Spinal cord (tissue), 10 donors: ENCODE results near the gene CHCHD10. TPM values are rescaled to one million over a fixed set of nuclear protein-coding genes. Genes with fewer than 3 reads are reported as not detected.

Experiments used
- DNase-seq, 6 donors: peaks; one replicate each; pipeline versions ENCODE4 v3.0.0 to v3.0.0-alpha.2; 2013 to 2015; ENCODE audit warnings: low spot score in 6 of 6, low read depth in 4 of 6
- H3K27ac ChIP-seq: one replicate; pipeline ENCODE4 v1.5.1; 2013; ENCODE audit warnings: low read depth, low read length, control low read depth
- H3K27me3 ChIP-seq: one replicate; pipeline ENCODE4 v1.6.1; 2013; ENCODE audit warnings: low read length; ENCODE audit not compliant: control insufficient read depth, insufficient read depth
- H3K36me3 ChIP-seq: one replicate; pipeline ENCODE4 v1.6.1; 2013; ENCODE audit warnings: low read length; ENCODE audit not compliant: control insufficient read depth, insufficient read depth
- H3K4me1 ChIP-seq: one replicate; pipeline ENCODE4 v1.6.1; 2013; ENCODE audit warnings: low read length; ENCODE audit not compliant: control insufficient read depth, insufficient read depth
- H3K4me3 ChIP-seq: one replicate; pipeline ENCODE4 v1.5.1; 2013; ENCODE audit warnings: low read depth, low read length, control low read depth
- H3K9me3 ChIP-seq: one replicate; pipeline ENCODE4 v1.6.1; 2013; ENCODE audit warnings: low read length; ENCODE audit not compliant: control insufficient read depth, insufficient read depth
- whole genome bisulfite sequencing: methylation state at CpG from one replicate; pipeline ENCODE4 v1.1.5; 2013; ENCODE audit warnings: missing lambda C conversion rate; ENCODE audit not compliant: insufficient coverage; 5-methylcytosine and 5-hydroxymethylcytosine counted together
- polyA plus RNA-seq, 2 donors: library from polyadenylated mRNA; unstranded; fragments of 120-200 nt; gene quantifications; one replicate each; pipeline ENCODE4 v1.2.1, GENCODE V29; 2013; ENCODE audit not compliant: insufficient read length in 2 of 2
- total RNA-seq, 2 donors: library from RNA; depleted of rRNA in 1 of 2; stranded (reverse); fragments of 120-200 nt in 1 of 2; fragments of >200 nt in 1 of 2; gene quantifications; one replicate each; pipeline versions ENCODE4 v1.2.3 to v1.2.4, GENCODE V29; 2013 to 2014
- donor health status: healthy.

Gene CHCHD10
- total and polyA plus RNA-seq, 4 donors: 10.6 to 97.3 (median 65.9) TPM

DNA sequence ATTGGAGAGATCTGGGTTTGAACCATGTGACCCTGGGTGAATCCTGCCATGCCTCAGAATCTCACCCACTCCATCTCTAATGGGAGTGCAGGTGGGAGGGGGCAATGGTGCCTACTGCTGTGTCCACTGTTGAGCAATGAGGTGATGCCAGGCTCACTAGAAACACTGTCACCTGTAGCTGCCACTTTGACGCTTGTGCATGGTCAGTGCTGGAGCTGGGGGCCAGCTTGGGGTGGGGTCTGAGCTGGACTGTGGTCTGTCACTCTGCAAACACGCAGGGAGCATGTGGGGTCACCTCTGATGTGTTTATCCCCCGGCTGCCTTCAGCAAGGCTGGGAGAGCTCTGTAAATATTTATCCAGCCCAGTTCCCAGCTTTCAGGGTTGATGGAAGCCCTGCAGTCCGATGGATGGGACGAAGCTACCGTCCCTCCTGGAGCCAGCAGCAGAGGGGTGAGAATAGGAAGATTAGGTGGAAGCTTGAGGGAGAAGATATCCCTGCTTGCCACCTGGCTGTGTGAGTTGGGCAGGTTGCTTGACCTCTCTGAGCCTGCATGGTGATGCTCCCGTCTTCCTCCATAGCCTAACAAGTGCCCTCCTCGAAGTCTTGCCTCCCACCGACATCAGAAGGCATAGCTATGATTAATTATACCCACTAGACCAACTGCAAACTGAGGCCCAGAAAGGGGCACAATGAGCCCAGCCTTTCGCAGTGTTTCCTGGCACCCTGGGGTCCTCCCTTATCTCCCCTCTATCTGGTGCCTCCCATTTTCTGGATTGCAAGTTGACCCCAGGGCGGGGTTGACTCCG, 6.5 kb upstream of the CHCHD10 start:
- Histone ChIP-seq H3K4me3 (no peak overlapping the region), H3K36me3 (peaks cover 3% of the 10 kb centered on the region), H3K27me3 (no peaks in the 10 kb centered on the region), H3K9me3 (no peaks in the 10 kb centered on the region), H3K27ac (no peak overlapping the region), H3K4me1 (peaks cover 35% of the 10 kb centered on the region)
- DNase-seq: no peak
- WGBS: 68% methylated on average over 12 of the region's 12 CpGs

DNA sequence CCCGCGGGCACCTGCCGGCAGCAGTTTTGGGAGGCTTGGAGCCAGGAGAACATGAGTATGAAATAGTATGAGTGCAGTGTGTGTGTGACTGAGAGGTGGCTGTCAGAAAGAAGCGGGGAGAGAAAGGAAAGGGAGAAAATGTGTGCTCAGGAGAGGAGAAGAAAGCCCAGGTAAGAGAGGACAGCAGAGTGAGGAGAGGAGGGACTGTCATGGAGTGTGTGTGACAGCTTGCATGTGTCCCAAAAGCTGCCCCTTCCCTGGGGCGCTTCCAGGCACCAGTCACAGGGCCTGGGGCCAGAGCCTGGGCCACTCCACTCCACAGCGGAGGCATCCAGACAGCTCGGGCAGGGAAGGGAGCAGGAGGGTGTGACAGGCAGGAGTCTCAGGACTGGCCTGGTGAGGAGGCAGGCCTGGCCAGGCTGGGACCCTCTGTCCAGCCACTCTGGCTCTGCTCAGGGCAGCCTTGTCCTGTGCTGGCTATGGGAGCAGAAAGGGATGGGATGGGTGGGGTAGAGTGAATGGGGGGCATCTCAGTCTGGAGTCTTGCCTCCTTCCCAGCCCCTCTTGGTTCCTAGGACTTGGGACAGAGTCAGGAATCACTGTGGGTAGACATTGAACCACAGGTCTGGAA, 5.8 kb upstream of the CHCHD10 start:
- Histone ChIP-seq H3K27me3 (no peaks in the 10 kb centered on the region), H3K4me1 (peaks cover 42% of the 10 kb centered on the region), H3K36me3 (no peaks in the 10 kb centered on the region), H3K9me3 (no peaks in the 10 kb centered on the region), H3K4me3 (peak overlapping the region; percentile 37), H3K27ac (no peak overlapping the region)
- WGBS: 54% methylated on average over 7 of the region's 7 CpGs
- no peak for DNase-seq

DNA sequence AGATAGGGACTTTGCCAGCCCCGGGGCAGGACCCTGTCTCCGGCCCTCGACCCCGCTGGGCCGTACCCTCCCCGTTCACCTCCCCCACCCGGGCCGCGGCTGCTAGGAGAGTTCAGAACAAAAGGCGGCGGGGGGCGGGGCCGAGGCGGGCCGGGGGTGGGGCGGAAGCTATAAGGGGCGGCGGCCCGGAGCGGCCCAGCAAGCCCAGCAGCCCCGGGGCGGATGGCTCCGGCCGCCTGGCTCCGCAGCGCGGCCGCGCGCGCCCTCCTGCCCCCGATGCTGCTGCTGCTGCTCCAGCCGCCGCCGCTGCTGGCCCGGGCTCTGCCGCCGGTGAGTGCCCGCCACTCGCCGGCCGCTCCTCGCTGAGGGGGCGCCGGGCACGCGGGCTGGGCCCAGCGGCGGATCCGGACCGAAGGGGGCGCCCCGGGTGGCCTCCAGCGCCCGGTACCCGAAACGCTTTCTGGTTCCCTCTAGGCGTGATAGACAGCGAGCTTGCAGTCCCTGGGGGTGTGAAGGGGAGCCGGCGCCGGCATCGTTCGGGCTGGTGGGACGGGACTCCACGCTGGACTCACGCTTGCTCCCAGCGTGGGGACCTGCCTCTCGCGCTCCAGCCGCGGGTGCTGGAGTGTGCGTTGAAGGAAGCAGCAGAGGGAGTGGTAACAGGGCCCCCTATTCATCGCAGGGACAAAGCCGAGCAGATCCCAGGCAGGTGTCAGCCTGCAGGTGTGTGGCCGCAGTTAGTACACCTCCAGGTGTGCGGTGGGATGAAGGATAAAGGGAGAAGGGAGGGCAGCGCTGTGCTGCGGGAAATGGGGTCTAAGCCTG, 5.1 kb upstream of the CHCHD10 start, which contains the start of gene MMP11:
MMP11 (plus strand) TSS at position 201 of the 825 bp plus-strand sequence; CDS start at position 223, 22 bp downstream.
- peak within 1 kb of the TSS; percentile 37 for H3K4me3 ChIP-seq
- H3K27me3 ChIP-seq: no peaks in the 10 kb centered on the region
- peaks cover 50% of the 10 kb centered on the region for H3K4me1 ChIP-seq
- DNase-seq: peak in 2 of 6 donors; percentile 71 to 73
- no peak within 1 kb of the TSS for H3K27ac ChIP-seq
- WGBS: 2% methylated on average over 77 of the region's 79 CpGs
- no peaks in the 10 kb centered on the region for H3K9me3 ChIP-seq
- no peaks in the 10 kb centered on the region for H3K36me3 ChIP-seq

DNA sequence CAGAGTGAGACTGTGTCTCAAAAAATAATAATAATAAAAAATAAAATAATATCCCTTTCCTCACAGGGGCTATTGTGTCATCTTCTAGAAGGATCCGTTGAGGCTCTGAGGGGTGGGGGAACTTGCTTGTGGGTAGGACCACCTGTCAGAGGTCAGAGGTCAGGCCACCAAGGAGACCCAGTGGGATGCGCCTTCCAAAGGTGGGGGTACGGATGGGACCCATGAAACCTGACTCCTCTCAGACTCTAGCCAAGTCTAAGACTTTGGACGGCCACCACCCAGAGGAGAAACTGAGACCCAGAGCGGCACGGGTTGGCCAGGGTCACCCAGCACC, 4.5 kb upstream of the CHCHD10 start:
- 22% methylated on average over 6 of the region's 6 CpGs for WGBS
- no peak overlapping the region for H3K27ac ChIP-seq
- peak in 1 of 6 donors; percentile 10 for DNase-seq
- H3K27me3 ChIP-seq: no peaks in the 10 kb centered on the region
- H3K9me3 ChIP-seq: no peaks in the 10 kb centered on the region
- H3K4me1 ChIP-seq: peaks cover 51% of the 10 kb centered on the region
- peak overlapping the region; percentile 26 for H3K4me3 ChIP-seq
- H3K36me3 ChIP-seq: no peaks in the 10 kb centered on the region

DNA sequence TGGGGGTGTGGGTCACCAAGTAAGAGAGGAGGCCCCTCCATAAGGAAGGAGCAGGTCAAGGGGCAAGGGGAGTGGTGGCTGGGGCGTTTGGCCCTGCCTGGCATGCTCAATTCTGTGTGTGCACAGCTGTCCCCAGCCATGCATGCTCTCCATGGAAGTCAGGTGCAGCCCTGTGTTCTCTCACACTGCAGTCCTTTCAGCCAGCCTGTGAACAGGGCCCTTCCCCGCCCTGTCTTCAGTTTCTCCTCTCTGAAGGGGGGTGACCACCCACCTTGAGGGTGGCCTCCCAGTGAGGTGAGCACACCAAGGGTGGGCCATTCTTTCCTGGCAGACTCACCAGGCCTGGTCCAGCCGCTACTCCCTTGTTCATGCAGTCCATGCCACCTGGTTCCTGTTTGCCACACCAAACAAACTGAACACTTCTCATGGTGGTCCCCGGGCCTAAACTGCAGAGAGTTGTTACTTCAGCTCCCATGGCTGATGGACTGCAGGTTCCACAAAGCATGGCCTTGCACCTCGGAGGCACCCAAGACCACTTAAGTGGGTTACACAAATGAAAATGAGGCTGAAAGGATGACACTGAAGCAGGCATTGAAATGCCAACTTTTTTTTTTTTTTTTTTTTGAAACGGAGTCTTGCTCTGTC, 1.7 kb upstream of the CHCHD10 start:
- no peak overlapping the region for H3K4me3 ChIP-seq
- H3K4me1 ChIP-seq: peaks cover 66% of the 10 kb centered on the region
- H3K27ac ChIP-seq: no peak overlapping the region
- peaks cover 18% of the 10 kb centered on the region for H3K36me3 ChIP-seq
- no peak for DNase-seq
- no peaks in the 10 kb centered on the region for H3K9me3 ChIP-seq
- WGBS: 86% methylated on average over 5 of the region's 6 CpGs
- H3K27me3 ChIP-seq: no peaks in the 10 kb centered on the region

DNA sequence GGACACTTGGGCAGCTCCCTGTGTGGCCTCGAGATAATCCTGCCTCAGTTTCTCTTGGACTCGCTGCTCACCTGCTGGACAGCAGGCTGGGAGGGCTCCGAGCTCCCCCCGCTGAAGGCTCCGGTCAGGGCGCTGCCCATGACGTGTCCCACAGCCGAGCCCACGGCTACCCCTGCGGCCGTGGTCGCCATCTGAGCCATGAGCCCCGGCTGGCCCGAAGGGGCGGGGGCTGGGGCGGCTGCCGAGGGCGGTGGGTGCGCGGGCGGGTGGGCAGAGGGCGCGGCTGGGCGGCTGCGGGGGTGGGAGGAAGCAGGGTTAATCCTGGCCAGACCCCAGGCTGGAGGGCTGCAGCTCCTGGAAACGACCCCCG, 484 bp downstream of the CHCHD10 start:
- no peak for DNase-seq
- WGBS: 12% methylated on average over 10 of the region's 27 CpGs
- Histone ChIP-seq H3K36me3 (peaks cover 28% of the 10 kb centered on the region), H3K27me3 (no peaks in the 10 kb centered on the region), H3K4me3 (peak overlapping the region; percentile 74), H3K27ac (peak overlapping the region; percentile 80), H3K9me3 (no peaks in the 10 kb centered on the region), H3K4me1 (peaks cover 66% of the 10 kb centered on the region)

DNA sequence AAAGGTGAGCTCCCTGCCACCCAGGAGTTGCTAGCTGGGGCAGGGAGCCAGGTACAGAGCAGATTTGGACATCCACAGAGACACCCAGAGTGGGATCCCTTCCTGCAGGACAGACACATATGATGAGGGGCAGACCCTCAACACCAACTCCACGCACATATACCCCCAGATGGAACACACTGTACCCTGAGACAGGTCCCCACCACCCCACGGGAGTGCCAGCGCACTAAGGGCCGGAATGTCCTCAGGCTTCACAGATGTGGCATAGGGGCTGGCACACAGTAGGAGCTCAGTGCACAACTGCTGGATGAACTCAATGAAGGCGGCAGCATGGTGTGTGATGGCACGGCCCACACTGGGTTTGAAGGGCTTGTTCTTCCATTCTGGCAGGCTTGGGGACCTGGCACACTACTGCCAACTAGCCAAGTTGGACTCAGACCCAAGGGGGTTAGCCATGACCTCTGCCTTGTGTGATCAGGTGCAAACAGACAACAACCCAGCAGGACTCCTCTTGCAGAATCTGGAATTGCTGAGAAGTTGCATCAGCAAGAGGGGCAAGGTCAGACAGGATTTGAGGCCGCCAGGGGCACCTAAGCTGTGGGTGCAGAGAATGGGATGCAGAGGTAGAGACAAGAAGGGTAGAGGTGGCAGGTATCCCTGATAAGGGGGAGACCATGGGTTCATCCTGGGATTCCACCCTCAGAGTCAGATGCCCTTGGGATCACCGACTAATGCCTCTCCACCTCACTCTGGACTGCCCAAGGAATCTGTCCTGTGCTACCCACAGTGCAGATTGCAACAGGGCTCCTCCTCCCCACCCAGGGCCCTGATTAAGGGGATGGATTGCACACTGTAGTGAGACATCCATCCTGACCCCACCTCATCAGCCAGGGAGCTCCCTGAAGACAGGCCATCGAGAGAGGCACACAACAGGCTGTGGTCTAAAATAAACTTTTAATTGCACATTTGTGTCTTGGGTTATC, 2.6 kb downstream of the CHCHD10 start:
- Histone ChIP-seq H3K27ac (no peak overlapping the region), H3K4me3 (no peak overlapping the region), H3K27me3 (no peaks in the 10 kb centered on the region), H3K36me3 (peaks cover 28% of the 10 kb centered on the region), H3K9me3 (no peaks in the 10 kb centered on the region), H3K4me1 (peaks cover 61% of the 10 kb centered on the region)
- 92% methylated on average over 8 of the region's 9 CpGs for WGBS
- DNase-seq: no peak

DNA sequence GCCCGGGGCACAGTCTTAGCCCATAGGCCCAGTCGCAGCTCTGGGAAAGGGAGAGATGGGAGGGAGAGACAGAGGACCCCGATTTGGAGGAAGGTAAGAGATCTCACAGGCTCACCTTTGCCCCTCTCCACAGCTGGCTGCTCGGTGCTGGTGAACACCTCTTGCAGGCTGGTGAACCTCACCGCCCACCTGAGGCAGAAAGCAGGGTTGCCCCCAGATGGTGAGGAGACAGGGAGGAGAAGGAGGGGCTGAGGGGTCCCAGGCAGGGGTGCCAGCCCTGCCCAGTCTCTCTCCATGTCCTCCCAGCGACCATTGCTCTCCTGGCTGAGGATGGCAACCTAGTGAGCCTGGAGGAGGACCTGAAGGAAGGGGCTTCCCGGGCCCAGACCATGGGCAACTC, 3.8 kb downstream of the CHCHD10 start:
- Histone ChIP-seq H3K9me3 (no peaks in the 10 kb centered on the region), H3K4me1 (peaks cover 53% of the 10 kb centered on the region), H3K27ac (no peak overlapping the region), H3K4me3 (no peak overlapping the region), H3K27me3 (no peaks in the 10 kb centered on the region), H3K36me3 (peaks cover 28% of the 10 kb centered on the region)
- WGBS: 76% methylated on average over 3 of the region's 7 CpGs
- no peak for DNase-seq
